GM18499 (cell line): ENCODE measurements around the gene GALNT13.

Experiments used
- ATAC-seq: cut with Tn5 transposase; IDR thresholded peaks from one replicate; pipeline ENCODE4 v1.9.1; 2021; ENCODE audit warnings: moderate number of reproducible peaks; ENCODE audit not compliant: insufficient read depth, unreplicated experiment

GALNT13 gene

GRCh38 chr2:153871231-153872221, at the start of gene GALNT13:
Gene GALNT13, plus strand, starts transcription at chr2:153871922.
- ATAC-seq: no peak

- no peak for ATAC-seq
These were observed 47.8 kb upstream of the GALNT13 start for GRCh38 chr2:153823880-153824279.

GRCh38 chr2:153828335-153828734, 43.4 kb upstream of the GALNT13 start:
- ATAC-seq: no peak

GRCh38 chr2:153834662-153835061, 37.1 kb upstream of the GALNT13 start:
- no peak for ATAC-seq

GRCh38 chr2:153858250-153858649, 13.5 kb upstream of the GALNT13 start:
- ATAC-seq: no peak

- no peak for ATAC-seq
These were observed 7.7 kb upstream of the GALNT13 start for GRCh38 chr2:153864022-153864421.

GRCh38 chr2:153866595-153866994, 5.1 kb upstream of the GALNT13 start:
- ATAC-seq: no peak

- no peak for ATAC-seq
These were observed 1.4 kb upstream of the GALNT13 start for GRCh38 chr2:153870308-153870707.

- ATAC-seq: no peak
These were observed 759 bp downstream of the GALNT13 start for GRCh38 chr2:153872311-153873051.

GRCh38 chr2:153873052-153874048, 1.6 kb downstream of the GALNT13 start:
- ATAC-seq: no peak

- ATAC-seq: no peak
These were observed 4.2 kb downstream of the GALNT13 start for GRCh38 chr2:153875801-153876466.

- ATAC-seq: no peak
These were observed 9.2 kb downstream of the GALNT13 start for GRCh38 chr2:153880926-153881325.

- no peak for ATAC-seq
These were observed 15.1 kb downstream of the GALNT13 start for GRCh38 chr2:153886833-153887232.

- ATAC-seq: no peak
These were observed 18.9 kb downstream of the GALNT13 start for GRCh38 chr2:153890576-153890975.

- no peak for ATAC-seq
These were observed 19.3 kb downstream of the GALNT13 start for GRCh38 chr2:153891051-153891450.

GRCh38 chr2:153912798-153913396, 41.2 kb downstream of the GALNT13 start:
- no peak for ATAC-seq

GRCh38 chr2:153917570-153917969, 45.8 kb downstream of the GALNT13 start:
- no peak for ATAC-seq

GRCh38 chr2:153935511-153935910, 63.8 kb downstream of the GALNT13 start:
- ATAC-seq: no peak

- ATAC-seq: no peak
These were observed 67.5 kb downstream of the GALNT13 start for GRCh38 chr2:153939124-153939796.
